HUES6 (cell line): ENCODE data around the gene PRR12.
A peak's percentile ranks its signal among the peaks of the same experiment; 100 is the strongest.

Experiments
- H3K27ac ChIP-seq: 2 replicates; pipeline ENCODE4 v1.7.0; 2013; ENCODE audit warnings: low read depth, mild to moderate bottlenecking, low read length, inconsistent platforms
- H3K27me3 ChIP-seq: 2 replicates; pipeline ENCODE4 v1.6.1; 2013; ENCODE audit warnings: low read length; ENCODE audit not compliant: control insufficient read depth, insufficient read depth
- H3K36me3 ChIP-seq: 2 replicates; pipeline ENCODE4 v1.6.1; 2013; ENCODE audit warnings: low read length; ENCODE audit not compliant: control insufficient read depth, insufficient read depth
- H3K4me1 ChIP-seq: 2 replicates; pipeline ENCODE4 v1.6.1; 2013; ENCODE audit warnings: low read length; ENCODE audit not compliant: control insufficient read depth, insufficient read depth
- H3K4me3 ChIP-seq: 2 replicates; pipeline ENCODE4 v1.5.1; 2013; ENCODE audit warnings: low read depth, low read length
- H3K9ac ChIP-seq: one replicate; pipeline ENCODE4 v1.6.1; 2013; ENCODE audit warnings: mild to moderate bottlenecking, low read length
- H3K9me3 ChIP-seq: 2 replicates; pipeline ENCODE4 v1.6.1; 2013; ENCODE audit warnings: low read depth, low read length; ENCODE audit not compliant: control insufficient read depth, insufficient read depth

PRR12 gene, protein sequence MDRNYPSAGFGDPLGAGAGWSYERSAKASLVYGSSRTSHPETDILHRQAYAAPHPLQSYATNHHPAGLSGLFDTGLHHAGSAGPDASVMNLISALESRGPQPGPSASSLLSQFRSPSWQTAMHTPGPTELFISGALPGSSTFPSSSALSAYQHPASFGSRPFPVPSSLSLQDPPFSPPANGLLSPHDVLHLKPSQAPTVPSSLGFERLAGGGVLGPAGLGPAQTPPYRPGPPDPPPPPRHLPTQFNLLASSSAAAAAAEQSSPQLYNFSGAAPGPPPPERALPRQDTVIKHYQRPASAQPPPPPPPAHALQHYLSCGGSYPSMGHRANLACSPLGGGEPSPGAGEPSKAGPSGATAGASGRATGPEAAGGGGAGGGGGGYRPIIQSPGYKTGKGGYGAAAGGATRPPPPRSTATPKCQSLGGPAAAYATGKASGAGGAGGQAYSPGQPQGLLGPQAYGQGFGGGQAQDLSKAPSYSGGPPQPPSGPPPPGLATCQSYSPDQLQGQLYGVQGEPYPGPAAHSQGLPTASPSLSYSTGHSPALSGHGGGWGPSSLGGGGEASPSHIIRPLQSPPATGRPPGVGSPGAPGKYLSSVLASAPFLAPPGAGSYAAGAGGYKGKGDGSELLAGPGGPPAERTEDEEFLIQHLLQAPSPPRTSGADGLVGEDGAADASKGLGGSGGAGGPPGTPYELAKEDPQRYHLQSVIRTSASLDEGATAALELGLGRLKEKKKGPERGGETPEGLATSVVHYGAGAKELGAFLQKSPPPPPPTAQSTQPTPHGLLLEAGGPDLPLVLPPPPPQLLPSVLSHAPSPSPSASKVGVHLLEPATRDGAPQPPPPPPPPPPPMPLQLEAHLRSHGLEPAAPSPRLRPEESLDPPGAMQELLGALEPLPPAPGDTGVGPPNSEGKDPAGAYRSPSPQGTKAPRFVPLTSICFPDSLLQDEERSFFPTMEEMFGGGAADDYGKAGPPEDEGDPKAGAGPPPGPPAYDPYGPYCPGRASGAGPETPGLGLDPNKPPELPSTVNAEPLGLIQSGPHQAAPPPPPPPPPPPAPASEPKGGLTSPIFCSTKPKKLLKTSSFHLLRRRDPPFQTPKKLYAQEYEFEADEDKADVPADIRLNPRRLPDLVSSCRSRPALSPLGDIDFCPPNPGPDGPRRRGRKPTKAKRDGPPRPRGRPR (N-terminal part only)

DNA sequence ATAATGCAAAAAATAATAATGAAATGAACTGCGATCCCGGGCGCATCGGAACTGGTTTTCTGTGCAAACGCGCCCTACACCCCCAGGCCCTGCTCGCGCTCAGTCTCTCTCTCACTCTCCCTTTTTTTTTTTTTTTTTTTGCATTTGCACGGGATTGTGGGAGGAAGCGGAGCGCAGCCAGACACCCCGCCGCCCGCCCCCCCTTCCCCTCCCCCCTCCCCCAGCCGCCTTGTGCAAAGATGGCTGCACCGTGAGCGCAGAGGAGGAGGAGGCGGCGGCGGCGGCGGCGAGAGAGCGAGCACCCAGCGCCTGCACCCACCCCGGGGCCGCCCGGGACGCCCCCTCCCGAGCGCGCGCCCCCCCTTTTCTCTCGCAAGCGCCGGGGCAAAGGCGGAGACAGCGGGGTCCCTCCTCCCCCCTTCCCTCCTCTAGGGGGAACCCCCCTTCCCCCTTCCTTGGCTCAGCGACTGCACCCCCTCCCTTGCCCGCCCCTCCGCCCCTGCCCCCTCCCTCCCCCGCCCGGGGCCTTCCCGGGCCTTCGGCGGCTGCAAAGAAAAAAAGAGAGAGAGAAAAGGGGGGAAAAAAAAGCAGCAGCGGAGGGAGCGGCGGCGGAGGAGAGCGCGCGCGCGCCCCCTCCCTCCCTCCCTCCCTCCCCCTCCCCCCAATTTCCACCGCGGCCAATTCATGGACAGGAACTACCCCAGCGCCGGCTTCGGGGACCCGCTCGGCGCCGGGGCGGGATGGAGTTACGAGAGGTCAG, at the start of gene PRR12:
PRR12 (plus strand) TSS at position 212 of the 760 bp plus-strand sequence; CDS start at position 685, 473 bp downstream.
- H3K9me3 ChIP-seq: no peaks in the 10 kb centered on the region
- H3K4me1 ChIP-seq: peaks cover 10% of the 10 kb centered on the region; the same call in 1 of the 2 replicates
- H3K27me3 ChIP-seq: no peaks in the 10 kb centered on the region
- H3K4me3 ChIP-seq: peak within 1 kb of the TSS; percentile 77
- H3K9ac ChIP-seq: peak within 1 kb of the TSS; percentile 85
- peaks cover 20% of the 10 kb centered on the region for H3K36me3 ChIP-seq
- peak within 1 kb of the TSS; percentile 84; the same call in 1 of the 2 replicates for H3K27ac ChIP-seq

DNA sequence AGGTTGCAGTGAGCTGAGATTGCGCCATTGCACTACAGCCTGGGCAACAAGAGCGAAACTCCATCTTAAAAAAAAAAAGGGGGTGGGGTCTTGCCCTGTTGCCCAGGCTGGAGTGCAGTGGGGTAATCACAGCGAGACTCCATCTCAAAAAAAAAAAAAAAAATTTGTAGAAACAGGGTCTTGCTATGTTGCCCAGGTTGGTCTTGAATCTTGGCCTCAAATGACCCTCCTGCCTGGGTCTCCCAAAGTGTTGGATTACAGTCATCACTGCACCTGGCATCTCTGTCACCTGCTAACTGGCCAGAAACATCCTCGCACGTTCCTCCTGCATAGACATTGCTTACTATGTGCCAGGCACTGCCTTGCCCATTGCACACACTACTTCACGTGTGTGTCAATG, 49.1 kb upstream of the PRR12 start:
- no peak overlapping the region for H3K9ac ChIP-seq
- 0 out of 2 replicates have a peak, but pooled peaks cover 3% of the 10 kb centered on the region for H3K4me1 ChIP-seq
- no peak overlapping the region for H3K27ac ChIP-seq
- H3K36me3 ChIP-seq: peaks cover 4% of the 10 kb centered on the region; the same call in 1 of the 2 replicates
- no peaks in the 10 kb centered on the region for H3K27me3 ChIP-seq
- no peaks in the 10 kb centered on the region for H3K9me3 ChIP-seq
- no peak overlapping the region for H3K4me3 ChIP-seq

DNA sequence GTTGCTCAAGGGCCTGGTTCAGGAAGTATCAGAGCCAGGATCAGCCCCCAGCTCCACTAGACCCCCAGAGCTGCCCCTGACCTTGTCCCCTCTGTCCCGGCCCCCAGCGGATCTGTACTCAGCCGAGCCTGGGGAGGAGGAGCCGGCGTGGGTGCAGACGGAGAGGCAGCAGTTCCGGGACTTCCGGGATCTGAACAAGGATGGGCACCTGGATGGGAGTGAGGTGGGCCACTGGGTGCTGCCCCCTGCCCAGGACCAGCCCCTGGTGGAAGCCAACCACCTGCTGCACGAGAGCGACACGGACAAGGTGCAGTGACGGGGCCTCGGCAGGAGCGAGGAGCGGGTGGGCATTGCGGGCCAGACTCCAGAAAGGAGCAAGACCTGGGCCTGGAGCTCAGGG, 48.5 kb upstream of the PRR12 start:
- Histone ChIP-seq H3K9me3 (no peaks in the 10 kb centered on the region), H3K27me3 (no peaks in the 10 kb centered on the region), H3K9ac (no peak overlapping the region), H3K4me3 (no peak overlapping the region), H3K27ac (no peak overlapping the region), H3K36me3 (no peaks in the 10 kb centered on the region), H3K4me1 (0 out of 2 replicates have a peak, but pooled peaks cover 3% of the 10 kb centered on the region)

DNA sequence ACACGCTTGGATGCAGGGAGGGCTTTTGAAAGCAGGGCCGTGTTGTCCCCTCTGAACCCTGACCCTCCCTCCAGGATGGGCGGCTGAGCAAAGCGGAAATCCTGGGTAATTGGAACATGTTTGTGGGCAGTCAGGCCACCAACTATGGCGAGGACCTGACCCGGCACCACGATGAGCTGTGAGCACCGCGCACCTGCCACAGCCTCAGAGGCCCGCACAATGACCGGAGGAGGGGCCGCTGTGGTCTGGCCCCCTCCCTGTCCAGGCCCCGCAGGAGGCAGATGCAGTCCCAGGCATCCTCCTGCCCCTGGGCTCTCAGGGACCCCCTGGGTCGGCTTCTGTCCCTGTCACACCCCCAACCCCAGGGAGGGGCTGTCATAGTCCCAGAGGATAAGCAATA, 48.0 kb upstream of the PRR12 start:
- Histone ChIP-seq H3K27ac (no peak overlapping the region), H3K36me3 (no peaks in the 10 kb centered on the region), H3K4me3 (no peak overlapping the region), H3K27me3 (no peaks in the 10 kb centered on the region), H3K9ac (no peak overlapping the region), H3K4me1 (0 out of 2 replicates have a peak, but pooled peaks cover 3% of the 10 kb centered on the region), H3K9me3 (no peaks in the 10 kb centered on the region)

DNA sequence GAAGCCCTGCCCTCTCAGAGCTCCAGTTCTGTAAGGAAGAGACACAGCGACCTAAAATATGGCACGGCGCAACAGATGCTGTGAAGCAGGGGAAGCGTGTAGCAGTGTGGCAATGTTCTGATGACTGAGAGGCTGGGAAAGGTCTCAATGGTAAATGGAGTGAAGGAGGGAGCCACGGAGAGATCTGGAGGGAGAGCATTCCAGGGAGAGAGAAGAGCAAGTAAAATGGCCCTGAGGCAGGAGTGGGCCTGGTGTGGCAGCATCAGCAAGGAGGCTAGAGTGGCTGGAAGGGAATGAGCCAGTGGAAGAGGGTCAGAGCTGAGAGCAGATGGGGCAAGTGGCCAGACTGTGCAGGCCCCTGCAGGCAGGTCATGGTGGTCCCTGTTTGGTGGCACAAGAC, 46.8 kb upstream of the PRR12 start:
- Histone ChIP-seq H3K9me3 (no peaks in the 10 kb centered on the region), H3K27ac (no peak overlapping the region), H3K9ac (no peak overlapping the region), H3K36me3 (no peaks in the 10 kb centered on the region), H3K4me3 (no peak overlapping the region), H3K4me1 (0 out of 2 replicates have a peak, but pooled peaks cover 3% of the 10 kb centered on the region), H3K27me3 (no peaks in the 10 kb centered on the region)

DNA sequence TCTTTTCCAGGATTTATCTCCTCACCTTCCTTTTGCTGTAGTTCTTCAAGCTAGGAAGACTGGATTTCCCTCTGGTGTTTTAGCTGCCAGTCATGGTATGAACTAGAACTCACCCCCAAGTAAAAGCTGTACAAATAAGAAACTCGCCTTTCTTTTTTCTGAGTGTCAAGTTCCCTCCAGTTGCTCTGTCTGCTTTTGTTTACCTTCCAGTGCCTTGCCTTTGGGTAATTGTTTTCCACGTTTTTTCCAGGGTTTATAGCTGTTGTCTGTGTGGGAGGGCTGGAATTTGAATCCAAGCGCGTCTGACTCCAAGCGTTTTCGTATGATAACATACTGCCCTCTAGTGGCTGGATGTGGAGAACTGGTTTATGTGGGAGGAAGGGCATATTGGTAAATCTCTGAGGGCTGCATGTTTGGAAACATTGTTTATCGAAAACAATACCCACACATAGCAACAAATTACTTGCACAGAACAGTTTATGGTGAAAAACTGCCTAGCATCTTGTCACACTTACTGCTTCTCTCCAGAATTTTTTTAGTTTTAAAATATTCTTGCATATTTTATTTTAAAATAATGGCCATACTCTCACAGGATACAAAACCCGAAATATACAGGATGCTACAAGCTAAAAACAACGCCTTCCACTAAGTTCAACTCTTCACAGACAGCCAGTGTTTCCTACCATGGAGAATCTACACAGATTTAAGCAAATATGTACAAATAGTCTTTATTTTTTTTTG, 44.0 kb upstream of the PRR12 start:
- H3K27ac ChIP-seq: no peak overlapping the region
- H3K4me1 ChIP-seq: 0 out of 2 replicates have a peak, but pooled peaks cover 3% of the 10 kb centered on the region
- no peak overlapping the region for H3K9ac ChIP-seq
- no peaks in the 10 kb centered on the region for H3K9me3 ChIP-seq
- no peaks in the 10 kb centered on the region for H3K27me3 ChIP-seq
- H3K4me3 ChIP-seq: peak overlapping the region; percentile 29; the same call in 1 of the 2 replicates
- no peaks in the 10 kb centered on the region for H3K36me3 ChIP-seq

DNA sequence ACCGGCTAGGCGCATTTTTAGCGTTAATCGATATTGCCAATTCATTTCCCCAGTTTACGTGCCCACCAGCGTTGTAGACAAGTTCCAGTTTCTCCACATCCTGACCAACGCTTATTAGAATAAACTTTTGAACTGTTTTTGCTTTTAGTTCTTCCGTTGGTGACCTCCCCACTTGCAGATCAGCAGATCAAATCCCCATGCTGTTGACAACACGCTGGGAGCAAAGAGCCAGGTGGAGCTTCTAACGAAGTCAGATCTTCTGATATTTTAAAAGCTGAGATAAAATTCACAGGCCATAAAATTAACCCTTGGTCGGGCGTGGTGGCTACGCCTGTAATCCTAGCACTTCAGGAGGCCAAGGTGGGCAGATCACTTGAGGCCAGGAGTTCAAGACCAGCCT, 41.9 kb upstream of the PRR12 start:
- H3K27me3 ChIP-seq: no peaks in the 10 kb centered on the region
- no peak overlapping the region for H3K4me3 ChIP-seq
- no peak overlapping the region for H3K27ac ChIP-seq
- H3K4me1 ChIP-seq: 0 out of 2 replicates have a peak, but pooled peaks cover 3% of the 10 kb centered on the region
- peaks cover 4% of the 10 kb centered on the region for H3K36me3 ChIP-seq
- H3K9me3 ChIP-seq: no peaks in the 10 kb centered on the region
- H3K9ac ChIP-seq: no peak overlapping the region

DNA sequence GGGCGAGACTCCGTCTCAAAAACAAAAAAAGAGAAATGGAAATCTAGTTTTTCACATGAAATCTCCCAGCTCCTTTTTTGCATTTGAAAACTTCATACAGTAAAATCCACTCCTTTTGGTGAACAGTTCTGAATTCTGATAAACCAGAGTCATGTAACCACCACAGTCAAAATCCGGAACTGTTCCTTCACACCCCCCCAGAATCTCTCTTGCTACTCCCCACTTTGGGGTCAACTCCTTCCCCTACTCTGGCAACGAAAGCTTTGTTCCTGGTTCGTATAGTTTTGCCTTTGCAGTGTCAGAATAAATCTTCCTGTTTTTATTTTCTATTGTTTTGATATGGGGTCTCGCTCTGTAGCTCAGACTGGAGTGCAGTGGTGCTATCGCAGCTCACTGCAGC, 39.5 kb upstream of the PRR12 start:
- H3K27me3 ChIP-seq: no peaks in the 10 kb centered on the region
- H3K27ac ChIP-seq: no peak overlapping the region
- H3K9ac ChIP-seq: no peak overlapping the region
- H3K4me1 ChIP-seq: peaks cover 10% of the 10 kb centered on the region; the same call in 1 of the 2 replicates
- H3K36me3 ChIP-seq: peaks cover 17% of the 10 kb centered on the region
- no peak overlapping the region for H3K4me3 ChIP-seq
- H3K9me3 ChIP-seq: no peaks in the 10 kb centered on the region

DNA sequence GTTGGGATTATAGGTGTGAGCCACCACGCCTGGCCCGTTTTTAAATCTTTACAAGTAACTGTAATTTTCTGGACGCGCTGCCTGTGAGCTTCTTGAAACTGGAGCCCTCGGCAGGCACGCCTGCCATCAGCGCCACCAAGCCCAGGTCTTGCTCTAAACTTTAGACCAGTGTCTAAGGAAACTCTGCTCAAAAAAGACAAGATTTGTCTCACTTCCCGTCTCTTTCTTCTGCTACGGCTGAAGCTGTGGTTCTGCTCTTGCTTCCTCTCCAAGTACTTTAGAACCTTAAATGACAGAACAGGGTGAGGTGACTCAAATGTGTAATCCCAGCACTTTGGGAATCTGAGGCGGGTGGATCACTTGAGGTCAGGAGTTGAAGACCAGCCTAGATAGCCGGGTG, 38.2 kb upstream of the PRR12 start:
- H3K27ac ChIP-seq: no peak overlapping the region
- no peaks in the 10 kb centered on the region for H3K9me3 ChIP-seq
- H3K27me3 ChIP-seq: no peaks in the 10 kb centered on the region
- H3K4me3 ChIP-seq: no peak overlapping the region
- H3K36me3 ChIP-seq: peaks cover 23% of the 10 kb centered on the region
- no peak overlapping the region for H3K9ac ChIP-seq
- peaks cover 12% of the 10 kb centered on the region; the same call in 1 of the 2 replicates for H3K4me1 ChIP-seq
